ENCODE data around the gene TK2. TPM values are rescaled to one million over a fixed set of nuclear protein-coding genes. Genes with fewer than 3 reads are reported as not detected.

TK2 gene
- total and polyA plus RNA-seq, 2 donors from 2014 or later: 31.0 to 44.2 TPM

DNA sequence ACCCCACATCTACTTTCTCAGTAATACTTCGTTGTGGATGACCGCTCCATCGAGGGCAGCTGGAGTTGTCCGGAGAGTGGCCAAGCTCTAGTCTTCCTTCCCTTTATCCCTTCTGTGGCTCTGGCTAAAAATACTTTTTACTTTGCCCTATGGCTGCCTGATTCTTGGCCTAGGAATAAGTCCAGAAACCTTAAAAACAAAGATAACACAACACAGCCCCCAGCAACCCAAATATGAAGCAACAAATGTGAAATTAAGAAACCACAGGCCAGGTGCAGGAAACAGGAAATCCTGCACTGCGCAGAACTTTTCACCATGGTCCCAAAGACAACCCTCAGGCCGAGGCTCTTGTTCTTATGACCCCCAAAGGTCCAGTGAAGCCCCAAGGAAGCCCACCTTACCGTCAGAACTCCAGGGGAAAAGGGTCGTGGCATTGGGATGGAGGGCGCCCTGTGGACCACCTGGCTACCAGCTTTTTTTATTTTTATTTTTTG lies 26.0 kb downstream of the TK2 start:
- TF ChIP-seq, protein P1, sequence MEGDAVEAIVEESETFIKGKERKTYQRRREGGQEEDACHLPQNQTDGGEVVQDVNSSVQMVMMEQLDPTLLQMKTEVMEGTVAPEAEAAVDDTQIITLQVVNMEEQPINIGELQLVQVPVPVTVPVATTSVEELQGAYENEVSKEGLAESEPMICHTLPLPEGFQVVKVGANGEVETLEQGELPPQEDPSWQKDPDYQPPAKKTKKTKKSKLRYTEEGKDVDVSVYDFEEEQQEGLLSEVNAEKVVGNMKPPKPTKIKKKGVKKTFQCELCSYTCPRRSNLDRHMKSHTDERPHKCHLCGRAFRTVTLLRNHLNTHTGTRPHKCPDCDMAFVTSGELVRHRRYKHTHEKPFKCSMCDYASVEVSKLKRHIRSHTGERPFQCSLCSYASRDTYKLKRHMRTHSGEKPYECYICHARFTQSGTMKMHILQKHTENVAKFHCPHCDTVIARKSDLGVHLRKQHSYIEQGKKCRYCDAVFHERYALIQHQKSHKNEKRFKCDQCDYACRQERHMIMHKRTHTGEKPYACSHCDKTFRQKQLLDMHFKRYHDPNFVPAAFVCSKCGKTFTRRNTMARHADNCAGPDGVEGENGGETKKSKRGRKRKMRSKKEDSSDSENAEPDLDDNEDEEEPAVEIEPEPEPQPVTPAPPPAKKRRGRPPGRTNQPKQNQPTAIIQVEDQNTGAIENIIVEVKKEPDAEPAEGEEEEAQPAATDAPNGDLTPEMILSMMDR (IDR thresholded peaks at IDR 0.05; ENCODE audit: borderline replicate concordance, extremely low read depth, insufficient read depth): no peak
- no peak for DNase-seq
- peaks cover 0 to 11% (median 0%) of the 10 kb centered on the region in 3 donors for H3K4me1 ChIP-seq (ENCODE audit: control insufficient read depth in 2 of 3, insufficient read depth in 2 of 3, low read depth in 1 of 3, low read length in 3 of 3)
- FAIRE-seq: no peak
- H3K27me3 ChIP-seq (ENCODE audit: control insufficient read depth, insufficient read depth, low read length): no peaks in the 10 kb centered on the region
- no peak overlapping the region for H3K9ac ChIP-seq (ENCODE audit: low read length in 3 of 3)
- no peak overlapping the region for H3K4me3 ChIP-seq (ENCODE audit: low read length in 3 of 3)
- intact Hi-C loops (cut with DNase I): no loop called here
- no peak overlapping the region for H3K27ac ChIP-seq (ENCODE audit: low read depth in 2 of 2, low read length in 2 of 2)
- H3K36me3 ChIP-seq (ENCODE audit: control insufficient read depth in 2 of 3, insufficient read depth in 3 of 3, low read length in 3 of 3): peaks cover 0 to 25% (median 13%) of the 10 kb centered on the region in 3 donors
- H3K9me3 ChIP-seq (ENCODE audit: control insufficient read depth in 2 of 3, insufficient read depth in 1 of 3, low read length in 3 of 3): no peaks in the 10 kb centered on the region

DNA sequence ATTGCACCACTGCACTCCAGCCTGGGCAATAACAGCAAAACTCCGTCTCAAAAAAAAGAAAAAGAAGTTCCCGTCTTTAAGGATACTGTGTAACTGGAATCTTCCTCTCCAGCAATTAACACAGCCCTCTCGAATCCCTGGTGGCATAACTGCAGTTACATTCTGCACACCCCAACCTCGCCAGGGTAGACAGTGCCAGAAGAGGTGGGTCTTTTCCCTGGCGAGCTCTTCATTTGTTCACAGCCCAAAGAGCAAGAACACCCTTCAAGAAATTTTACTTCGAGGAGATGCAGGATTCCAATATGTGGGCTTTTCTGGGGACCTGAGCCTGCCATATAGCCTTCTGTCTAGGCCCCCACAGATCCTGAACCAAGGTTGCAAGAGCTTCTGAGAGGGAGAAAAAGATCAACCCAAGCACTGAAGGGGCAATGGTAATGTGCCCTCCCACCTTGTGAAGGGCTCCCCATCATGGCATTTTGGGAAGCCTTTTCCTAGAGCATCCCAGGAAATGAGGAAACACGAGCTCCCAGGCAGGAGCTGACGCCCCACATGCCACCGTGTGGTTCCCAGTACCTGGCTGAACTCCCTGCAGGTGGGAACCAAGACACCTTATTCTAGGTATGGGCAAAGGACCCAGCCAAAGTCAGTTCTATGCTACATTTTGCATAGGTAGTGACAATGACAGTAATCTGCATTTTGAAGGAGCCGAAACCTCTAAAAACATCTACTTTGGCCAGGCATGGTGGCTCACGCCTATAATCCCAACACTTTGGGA lies 26.9 kb downstream of the TK2 start:
- FAIRE-seq: no peak
- TF ChIP-seq, protein P1 (IDR thresholded peaks at IDR 0.05; ENCODE audit: borderline replicate concordance, extremely low read depth, insufficient read depth): no peak
- H3K27me3 ChIP-seq (ENCODE audit: control insufficient read depth, insufficient read depth, low read length): no peaks in the 10 kb centered on the region
- H3K36me3 ChIP-seq (ENCODE audit: control insufficient read depth in 2 of 3, insufficient read depth in 3 of 3, low read length in 3 of 3): peaks cover 0 to 16% (median 6%) of the 10 kb centered on the region in 3 donors
- no peak overlapping the region for H3K9ac ChIP-seq (ENCODE audit: low read length in 3 of 3)
- no peak overlapping the region for H3K4me3 ChIP-seq (ENCODE audit: low read length in 3 of 3)
- H3K4me1 ChIP-seq (ENCODE audit: control insufficient read depth in 2 of 3, insufficient read depth in 2 of 3, low read depth in 1 of 3, low read length in 3 of 3): peaks cover 0 to 14% (median 7%) of the 10 kb centered on the region in 3 donors
- intact Hi-C loops (cut with DNase I): no loop called here
- no peaks in the 10 kb centered on the region for H3K9me3 ChIP-seq (ENCODE audit: control insufficient read depth in 2 of 3, insufficient read depth in 1 of 3, low read length in 3 of 3)
- DNase-seq: no peak
- peak overlapping the region in 1 of 2 donors; percentile 35 for H3K27ac ChIP-seq (ENCODE audit: low read depth in 2 of 2, low read length in 2 of 2)

DNA sequence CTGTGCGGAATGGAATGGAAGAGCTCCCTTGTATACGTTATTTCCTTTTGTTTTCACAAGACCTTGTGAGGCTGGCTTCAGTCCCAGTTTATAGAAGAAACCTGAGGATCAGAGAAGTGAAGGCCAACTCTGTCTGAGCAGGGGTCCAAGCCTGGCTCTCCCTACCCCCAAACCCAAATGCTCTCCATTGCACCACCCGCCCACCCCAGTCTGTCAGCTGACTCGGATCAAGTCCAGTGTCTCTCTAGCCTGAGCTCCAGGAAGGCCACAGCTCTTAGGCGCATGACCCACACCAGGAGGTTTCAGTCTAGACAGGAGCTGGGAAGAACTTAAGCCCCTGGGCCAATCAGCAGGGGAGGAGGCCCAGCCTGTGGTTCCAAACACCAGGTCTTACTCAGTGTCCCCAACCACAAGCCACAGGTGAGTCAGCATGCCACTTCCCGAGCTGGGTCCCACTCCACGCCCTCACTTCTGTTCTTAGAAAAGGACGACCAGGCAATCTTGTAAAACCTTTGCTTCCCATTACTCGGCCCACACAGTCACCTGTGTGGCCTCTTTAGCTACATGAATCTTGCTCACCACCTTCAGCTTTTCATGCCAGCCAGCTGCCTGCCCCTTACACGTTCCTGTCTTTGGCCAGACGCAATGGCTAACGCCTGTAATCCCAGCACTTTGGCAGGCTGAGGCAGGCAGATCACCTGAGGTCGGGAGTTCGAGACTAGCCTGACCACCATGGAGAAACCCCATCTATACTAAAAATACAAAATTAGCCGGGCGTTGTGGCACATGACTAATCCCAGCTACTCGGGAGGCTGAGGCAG lies 27.8 kb downstream of the TK2 start:
- no peaks in the 10 kb centered on the region for H3K9me3 ChIP-seq (ENCODE audit: control insufficient read depth in 2 of 3, insufficient read depth in 1 of 3, low read length in 3 of 3)
- peaks cover 4 to 23% (median 15%) of the 10 kb centered on the region in 3 donors for H3K4me1 ChIP-seq (ENCODE audit: control insufficient read depth in 2 of 3, insufficient read depth in 2 of 3, low read depth in 1 of 3, low read length in 3 of 3)
- peak in 2 of 5 donors; percentile 39 to 86 for DNase-seq
- TF ChIP-seq, protein P1 (IDR thresholded peaks at IDR 0.05; ENCODE audit: borderline replicate concordance, extremely low read depth, insufficient read depth): no peak
- intact Hi-C loops (cut with DNase I): no loop called here
- peaks cover 0 to 16% (median 2%) of the 10 kb centered on the region in 3 donors for H3K36me3 ChIP-seq (ENCODE audit: control insufficient read depth in 2 of 3, insufficient read depth in 3 of 3, low read length in 3 of 3)
- H3K27me3 ChIP-seq (ENCODE audit: control insufficient read depth, insufficient read depth, low read length): no peaks in the 10 kb centered on the region
- H3K9ac ChIP-seq (ENCODE audit: low read length in 3 of 3): no peak overlapping the region
- no peak for FAIRE-seq
- peak overlapping the region in 1 of 2 donors; percentile 34 for H3K27ac ChIP-seq (ENCODE audit: low read depth in 2 of 2, low read length in 2 of 2)
- H3K4me3 ChIP-seq (ENCODE audit: low read length in 3 of 3): no peak overlapping the region

Measured in kidney (tissue), 14 donors.